GM12878 (cell line): ENCODE results near the gene GM2A. TPM values are rescaled to one million over a fixed set of nuclear protein-coding genes. Genes with fewer than 3 reads are reported as not detected.

Experiments used
- ATAC-seq: fragments of 200-7000 bp; cut with Tn5 transposase; 3 replicates; pipeline ENCODE4 v1.9.1; 2020; ENCODE audit warnings: mild to moderate bottlenecking, moderate library complexity
- BruUV-seq: library from RNA; stranded (reverse); fragments of 400-500 nt; replicated peaks from 2 replicates; lab custom pipeline; 2021; lab: Mats Ljungman, UMichigan
- CTCF ChIA-PET: fragments of 300-600 bp; sonication (Branson Sonifier 250); formaldehyde crosslinking; extraction: SDS; loops from one replicate; lab custom pipeline; 2021; ENCODE audit warnings: inconsistent platforms; lab: Yijun Ruan, JAX
- POLR2A ChIA-PET: fragments of 350-600 bp; formaldehyde crosslinking; extraction: SDS; loops from one replicate; lab custom pipeline; 2021; ENCODE audit warnings: inconsistent platforms; lab: Charles Lee
- RAD21 ChIA-PET: fragments of 300-600 bp; sonication (Branson Sonifier 250); formaldehyde crosslinking; loops from one replicate; lab custom pipeline; 2023; ENCODE audit warnings: antibody characterized with exemption; ENCODE audit not compliant: unreplicated experiment; lab: Charles Lee
- SMC1A ChIA-PET: fragments of 300-600 bp; sonication (Branson Sonifier 250); formaldehyde crosslinking; loops from one replicate; lab custom pipeline; 2023; ENCODE audit not compliant: unreplicated experiment, uncharacterized antibody; lab: Charles Lee
- DNase-seq: peaks from one replicate; pipeline ENCODE4 v3.0.0-alpha.2; 2011; ENCODE audit warnings: low read depth, low spot score
- FAIRE-seq: peaks from 3 replicates; lab custom pipeline; 2011; peaks lifted over from hg19 to GRCh38; lab: Jason Lieb, UNC
- H2AFZ ChIP-seq: 2 replicates; pipeline ENCODE4 v1.6.0; 2011; ENCODE audit warnings: low read depth, low read length, control low read depth; ENCODE audit not compliant: control insufficient read depth
- H3K27ac ChIP-seq: 2 replicates; pipeline ENCODE4 v1.5.1; 2011; ENCODE audit warnings: control low read depth; ENCODE audit not compliant: control insufficient read depth, insufficient read depth
- H3K27me3 ChIP-seq, 2 experiments: replicated peaks in 1 of 2; 2 replicates each; pipeline versions ENCODE4 v1.6.0 to v1.6.1; 2011; ENCODE audit warnings: low read length in 1 of 2; ENCODE audit not compliant: control insufficient read depth in 2 of 2, insufficient read depth in 2 of 2
- H3K36me3 ChIP-seq, 2 experiments: 2 replicates each; pipeline ENCODE4 v1.5.1; 2011; ENCODE audit warnings: low read length in 1 of 2; ENCODE audit not compliant: control insufficient read depth in 2 of 2, insufficient read depth in 2 of 2
- H3K4me1 ChIP-seq: 2 replicates; pipeline ENCODE4 v1.6.1; 2011; ENCODE audit warnings: mild to moderate bottlenecking, low read length, moderate library complexity, mixed read lengths; ENCODE audit not compliant: control insufficient read depth, insufficient read depth
- H3K4me2 ChIP-seq: 2 replicates; pipeline ENCODE4 v1.6.0; 2011; ENCODE audit warnings: control low read depth; ENCODE audit not compliant: control insufficient read depth, insufficient read depth
- H3K4me3 ChIP-seq: fragments of 200-600 bp; sonication (generic); 2 replicates; pipeline ENCODE4 v1.5.1; 2016
- H3K79me2 ChIP-seq: 2 replicates; pipeline ENCODE4 v1.6.0; 2011; ENCODE audit warnings: low read length; ENCODE audit not compliant: control insufficient read depth, insufficient read depth
- H3K9ac ChIP-seq: 2 replicates; pipeline ENCODE4 v1.8.0; 2011; ENCODE audit warnings: low read length, control low read depth, mixed read lengths; ENCODE audit not compliant: control insufficient read depth, insufficient read depth
- H3K9me3 ChIP-seq: replicated peaks from 3 replicates; pipeline ENCODE4 v1.5.1; 2011; ENCODE audit warnings: mild to moderate bottlenecking, low read length; ENCODE audit not compliant: control insufficient read depth, insufficient read depth
- H4K20me1 ChIP-seq: 2 replicates; pipeline ENCODE4 v1.6.0; 2011; ENCODE audit not compliant: control insufficient read depth, insufficient read depth
- EP300 ChIP-seq, 2 experiments: fragments of 150-350 bp in 1 of 2; IDR thresholded peaks; 2 replicates each; pipeline ENCODE4 v1.6.1; 2011 to 2012; ENCODE audit warnings: low read depth in 2 of 2, low read length in 2 of 2, borderline replicate concordance in 1 of 2, improper control_type of control experiment in 1 of 2, inconsistent platforms in 1 of 2; ENCODE audit not compliant: control insufficient read depth in 1 of 2
- HCFC1 ChIP-seq: fragments of 150-350 bp; IDR thresholded peaks from 2 replicates; pipeline ENCODE4 v1.6.1; 2014; ENCODE audit warnings: low read length
- IKZF1 ChIP-seq: fragments of 450-650 bp; conservative IDR thresholded peaks from 2 replicates; pipeline ENCODE4 v1.6.1; 2017; ENCODE audit warnings: antibody characterized with exemption, mild to moderate bottlenecking
- MEF2B ChIP-seq: fragments of 450-650 bp; IDR thresholded peaks from 2 replicates; pipeline ENCODE4 v1.6.1; 2018; ENCODE audit warnings: mild to moderate bottlenecking, moderate library complexity; ENCODE audit not compliant: partially characterized antibody, poor library complexity, severe bottlenecking
- MYB ChIP-seq: fragments of 150-350 bp; IDR thresholded peaks from 2 replicates; pipeline ENCODE4 v1.6.1; 2014; ENCODE audit warnings: mild to moderate bottlenecking, low read depth, low read length, borderline replicate concordance
- POLR2AphosphoS5 ChIP-seq: IDR thresholded peaks from 2 replicates; pipeline ENCODE4 v1.6.1; 2011; ENCODE audit warnings: mild to moderate bottlenecking, low read length, inconsistent platforms
- RB1 ChIP-seq: fragments of 450-650 bp; formaldehyde crosslinking; IDR thresholded peaks from 2 replicates; pipeline ENCODE4 v1.6.1; 2017; ENCODE audit warnings: mild to moderate bottlenecking, borderline replicate concordance
- RELA ChIP-seq: fragments of 450-650 bp; IDR thresholded peaks from 2 replicates; pipeline ENCODE4 v1.8.0; 2014; ENCODE audit warnings: borderline replicate concordance; ENCODE audit not compliant: partially characterized antibody
- SREBF1 ChIP-seq: IDR thresholded peaks from 2 replicates; pipeline ENCODE4 v1.6.1; 2012; ENCODE audit warnings: mild to moderate bottlenecking, low read length
- TAF1 ChIP-seq: IDR thresholded peaks from 2 replicates; pipeline ENCODE4 v1.6.1; 2011; ENCODE audit warnings: mild to moderate bottlenecking, low read depth, low read length, borderline replicate concordance
- ZBED1 ChIP-seq: IDR thresholded peaks from 2 replicates; pipeline ENCODE4 v1.6.1; 2016; ENCODE audit warnings: borderline replicate concordance
- ZNF217 ChIP-seq: fragments of 450-650 bp; IDR thresholded peaks from 2 replicates; pipeline ENCODE4 v1.6.1; 2017; ENCODE audit warnings: antibody characterized with exemption, mild to moderate bottlenecking
- ZNF622 ChIP-seq: fragments of 450-650 bp; IDR thresholded peaks from 2 replicates; pipeline ENCODE4 v1.6.1; 2017; ENCODE audit warnings: mild to moderate bottlenecking, inconsistent platforms
- ZZZ3 ChIP-seq: IDR thresholded peaks from 2 replicates; pipeline ENCODE4 v1.6.1; 2011; ENCODE audit warnings: low read depth; ENCODE audit not compliant: control insufficient read depth, insufficient read length
- WGBS: methylation state at CpG from one replicate; pipeline ENCODE4 v1.1.6; 2016; ENCODE audit warnings: low lambda C conversion rate; ENCODE audit not compliant: insufficient replicate concordance, insufficient coverage; ENCODE audit errors: missing lambda C conversion rate; 5-methylcytosine and 5-hydroxymethylcytosine counted together
- in situ Hi-C: fragments of 300-500 bp; cut with MboI; formaldehyde crosslinking; loops from 9 replicates; pipeline ENCODE4 v1.14.3; 2018; ENCODE audit warnings: mixed read lengths
- intact Hi-C: fragments of 100-400 bp; cut with micrococcal nuclease; formaldehyde crosslinking; loops from one replicate; pipeline ENCODE4 v1.14.2; 2022; ENCODE audit not compliant: unreplicated experiment
- polyA plus RNA-seq, 11 experiments: library from polyadenylated mRNA; depleted of rRNA in 4 of 11; unstranded in 6 of 11; stranded (reverse) in 5 of 11; fragments of >200 nt; fragmentation: Nextera tagmentation in 4 of 11; fragmentation: Illumina TruSeq in 1 of 11; extraction: Ambion mirVana in 4 of 11; extraction: Trizol in 1 of 11; gene quantifications; 1 replicate in 1 of 11; 2 replicates in 10 of 11; pipeline versions ENCODE4 v1.2.1 to v1.2.3, GENCODE V29; 2011 to 2016; ENCODE audit warnings: inconsistent platforms in 2 of 11, missing spikeins in 2 of 11, low read depth in 1 of 11
- total RNA-seq, 4 experiments: library from RNA; depleted of rRNA in 3 of 4; stranded (reverse); fragments of >200 nt in 3 of 4; fragmentation: Illumina TruSeq in 1 of 4; extraction: Trizol in 1 of 4; gene quantifications; 2 replicates each; pipeline versions ENCODE4 v1.2.1 to v1.2.3, GENCODE V29; 2013 to 2021
- TF ChIP-seq, protein P1 (sequence below): fragments of 450-650 bp; conservative IDR thresholded peaks from 2 replicates; pipeline ENCODE4 v1.6.1; 2017; ENCODE audit warnings: mild to moderate bottlenecking, moderate library complexity
- TF ChIP-seq, protein P2 (sequence below): fragments of 450-650 bp; IDR thresholded peaks from 2 replicates; pipeline ENCODE4 v1.6.1; 2016; ENCODE audit warnings: mild to moderate bottlenecking
- TF ChIP-seq, protein P3 (sequence below): IDR thresholded peaks from 2 replicates; pipeline ENCODE4 v1.6.1; 2012; ENCODE audit warnings: mild to moderate bottlenecking, low read depth, low read length

Gene GM2A
- total and polyA plus RNA-seq, 10 of the 15 experiments (the other 5 are each of a cell fraction or from before 2014, with no cell fraction given): 33.6 to 106 (median 68.2) TPM

DNA sequence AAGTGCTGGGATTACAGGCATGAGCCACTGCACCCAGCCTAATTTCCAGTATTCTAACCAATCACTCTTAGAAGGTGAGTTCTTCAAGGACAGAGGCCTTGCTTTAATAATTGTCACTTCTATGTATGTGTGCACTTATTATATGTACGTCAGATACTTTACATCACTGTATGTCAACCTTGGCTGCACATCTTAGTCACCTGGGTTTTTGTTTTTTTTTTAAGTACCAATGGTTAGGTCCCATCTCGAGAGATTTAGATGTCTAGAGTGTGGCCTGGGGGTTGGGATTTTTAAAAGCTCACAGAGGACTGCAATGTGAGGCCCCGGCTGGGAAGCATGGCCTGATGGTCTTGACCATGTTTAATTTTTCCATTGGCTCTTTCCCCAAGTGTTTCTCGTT, 9.9 kb upstream of the GM2A start:
- BruUV-seq: no TSS peak
- CTCF ChIA-PET: interaction anchor here (2.5 to 9.9 kb wide), 5 partner anchors 10 to 191 kb away, joined by 11 to 293 read pairs (median 62); partner anchors contain the start of genes CCDC69 and GM2A
- SMC1A ChIA-PET: interaction anchor here (0.6 to 11.1 kb wide), 5 partner anchors 8 to 117 kb away, joined by 3 to 325 read pairs (median 76); partner anchors contain the start of genes CCDC69 and GM2A
- Histone ChIP-seq H4K20me1 (no peaks in the 10 kb centered on the region), H3K9me3 (no peaks in the 10 kb centered on the region; the same call in 1 of the 3 replicates), H3K4me2 (no peak overlapping the region), H3K27me3 (no peaks in the 10 kb centered on the region), H2AFZ (no peak overlapping the region), H3K4me1 (peaks cover 60% of the 10 kb centered on the region), H3K36me3 (no peaks in the 10 kb centered on the region), H3K27ac (no peak overlapping the region), H3K9ac (no peak overlapping the region), H3K4me3 (no peak overlapping the region), H3K79me2 (no peaks in the 10 kb centered on the region)
- RAD21 ChIA-PET: interaction anchor here (1.1 to 7.0 kb wide), 2 partner anchors 10 to 128 kb away, joined by 3 to 81 read pairs; partner anchors contain the start of gene GM2A
- intact Hi-C loops (no loop called here), in situ Hi-C loops (no loop called here)
- ATAC-seq: no peak
- FAIRE-seq: no peak
- POLR2A ChIA-PET: interaction anchor here (0.5 to 10.2 kb wide), 4 partner anchors 10 to 114 kb away, joined by 3 to 290 read pairs (median 32); partner anchors contain the start of genes CCDC69 and GM2A
- WGBS: 41% methylated on average over 4 of the region's 4 CpGs
- DNase-seq: no peak
- TF ChIP-seq MYB (no peak), SREBF1 (no peak), EP300 (IDR thresholded peaks at IDR 0.05; ENCODE audit: borderline replicate concordance in 1 of 2, control insufficient read depth in 1 of 2, low read depth in 2 of 2, low read length in 2 of 2) (no peak), ZNF622 (no peak), ZZZ3 (no peak), ZNF217 (no peak), POLR2AphosphoS5 (no peak), ZBED1 (no peak), MEF2B (no peak), HCFC1 (no peak), IKZF1 (no peak), TAF1 (no peak), RB1 (no peak), RELA (no peak)
- TF ChIP-seq, protein P1, sequence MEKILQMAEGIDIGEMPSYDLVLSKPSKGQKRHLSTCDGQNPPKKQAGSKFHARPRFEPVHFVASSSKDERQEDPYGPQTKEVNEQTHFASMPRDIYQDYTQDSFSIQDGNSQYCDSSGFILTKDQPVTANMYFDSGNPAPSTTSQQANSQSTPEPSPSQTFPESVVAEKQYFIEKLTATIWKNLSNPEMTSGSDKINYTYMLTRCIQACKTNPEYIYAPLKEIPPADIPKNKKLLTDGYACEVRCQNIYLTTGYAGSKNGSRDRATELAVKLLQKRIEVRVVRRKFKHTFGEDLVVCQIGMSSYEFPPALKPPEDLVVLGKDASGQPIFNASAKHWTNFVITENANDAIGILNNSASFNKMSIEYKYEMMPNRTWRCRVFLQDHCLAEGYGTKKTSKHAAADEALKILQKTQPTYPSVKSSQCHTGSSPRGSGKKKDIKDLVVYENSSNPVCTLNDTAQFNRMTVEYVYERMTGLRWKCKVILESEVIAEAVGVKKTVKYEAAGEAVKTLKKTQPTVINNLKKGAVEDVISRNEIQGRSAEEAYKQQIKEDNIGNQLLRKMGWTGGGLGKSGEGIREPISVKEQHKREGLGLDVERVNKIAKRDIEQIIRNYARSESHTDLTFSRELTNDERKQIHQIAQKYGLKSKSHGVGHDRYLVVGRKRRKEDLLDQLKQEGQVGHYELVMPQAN: no peak
- TF ChIP-seq, protein P2, sequence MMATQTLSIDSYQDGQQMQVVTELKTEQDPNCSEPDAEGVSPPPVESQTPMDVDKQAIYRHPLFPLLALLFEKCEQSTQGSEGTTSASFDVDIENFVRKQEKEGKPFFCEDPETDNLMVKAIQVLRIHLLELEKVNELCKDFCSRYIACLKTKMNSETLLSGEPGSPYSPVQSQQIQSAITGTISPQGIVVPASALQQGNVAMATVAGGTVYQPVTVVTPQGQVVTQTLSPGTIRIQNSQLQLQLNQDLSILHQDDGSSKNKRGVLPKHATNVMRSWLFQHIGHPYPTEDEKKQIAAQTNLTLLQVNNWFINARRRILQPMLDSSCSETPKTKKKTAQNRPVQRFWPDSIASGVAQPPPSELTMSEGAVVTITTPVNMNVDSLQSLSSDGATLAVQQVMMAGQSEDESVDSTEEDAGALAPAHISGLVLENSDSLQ: no peak
- TF ChIP-seq, protein P3, sequence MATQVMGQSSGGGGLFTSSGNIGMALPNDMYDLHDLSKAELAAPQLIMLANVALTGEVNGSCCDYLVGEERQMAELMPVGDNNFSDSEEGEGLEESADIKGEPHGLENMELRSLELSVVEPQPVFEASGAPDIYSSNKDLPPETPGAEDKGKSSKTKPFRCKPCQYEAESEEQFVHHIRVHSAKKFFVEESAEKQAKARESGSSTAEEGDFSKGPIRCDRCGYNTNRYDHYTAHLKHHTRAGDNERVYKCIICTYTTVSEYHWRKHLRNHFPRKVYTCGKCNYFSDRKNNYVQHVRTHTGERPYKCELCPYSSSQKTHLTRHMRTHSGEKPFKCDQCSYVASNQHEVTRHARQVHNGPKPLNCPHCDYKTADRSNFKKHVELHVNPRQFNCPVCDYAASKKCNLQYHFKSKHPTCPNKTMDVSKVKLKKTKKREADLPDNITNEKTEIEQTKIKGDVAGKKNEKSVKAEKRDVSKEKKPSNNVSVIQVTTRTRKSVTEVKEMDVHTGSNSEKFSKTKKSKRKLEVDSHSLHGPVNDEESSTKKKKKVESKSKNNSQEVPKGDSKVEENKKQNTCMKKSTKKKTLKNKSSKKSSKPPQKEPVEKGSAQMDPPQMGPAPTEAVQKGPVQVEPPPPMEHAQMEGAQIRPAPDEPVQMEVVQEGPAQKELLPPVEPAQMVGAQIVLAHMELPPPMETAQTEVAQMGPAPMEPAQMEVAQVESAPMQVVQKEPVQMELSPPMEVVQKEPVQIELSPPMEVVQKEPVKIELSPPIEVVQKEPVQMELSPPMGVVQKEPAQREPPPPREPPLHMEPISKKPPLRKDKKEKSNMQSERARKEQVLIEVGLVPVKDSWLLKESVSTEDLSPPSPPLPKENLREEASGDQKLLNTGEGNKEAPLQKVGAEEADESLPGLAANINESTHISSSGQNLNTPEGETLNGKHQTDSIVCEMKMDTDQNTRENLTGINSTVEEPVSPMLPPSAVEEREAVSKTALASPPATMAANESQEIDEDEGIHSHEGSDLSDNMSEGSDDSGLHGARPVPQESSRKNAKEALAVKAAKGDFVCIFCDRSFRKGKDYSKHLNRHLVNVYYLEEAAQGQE: no peak
